DND-41 (cell line): ENCODE data around the gene TYSND1.
"Not testable (repeated sequence)": the region's sequence is repeated elsewhere in the genome, so short reads cannot be mapped to it uniquely, and the experiment has no call there.

ENCODE experiments used
- ATAC-seq: fragments of 200-7000 bp; cut with Tn5 transposase; 3 replicates; pipeline ENCODE4 v1.9.1; 2021; ENCODE audit warnings: low read depth; ENCODE audit not compliant: insufficient read depth
- DNase-seq: peaks from one replicate; pipeline ENCODE4 v3.0.0-alpha.2; 2020
- H2AFZ ChIP-seq: 2 replicates; pipeline ENCODE4 v1.6.0; 2012; ENCODE audit warnings: low read depth, low read length
- H3K27ac ChIP-seq: 2 replicates; pipeline ENCODE4 v1.5.1; 2012; ENCODE audit warnings: low read length, inconsistent platforms
- H3K27me3 ChIP-seq: fragments of 200-600 bp; sonication (generic); 2 replicates; pipeline ENCODE4 v1.6.0; 2012; ENCODE audit warnings: low read length, mild to moderate bottlenecking, inconsistent platforms; ENCODE audit not compliant: insufficient read depth, poor library complexity
- H3K36me3 ChIP-seq: 2 replicates; pipeline ENCODE4 v1.5.1; 2012; ENCODE audit warnings: low read length, inconsistent platforms; ENCODE audit not compliant: insufficient read depth
- H3K4me1 ChIP-seq: 2 replicates; pipeline ENCODE4 v1.5.1; 2012; ENCODE audit warnings: mild to moderate bottlenecking, low read length; ENCODE audit not compliant: insufficient read depth
- H3K4me2 ChIP-seq: 2 replicates; pipeline ENCODE4 v1.6.0; 2012; ENCODE audit warnings: mild to moderate bottlenecking, moderate library complexity, low read length, inconsistent platforms; ENCODE audit not compliant: insufficient read depth
- H3K4me3 ChIP-seq, 2 experiments: fragments of 200-600 bp in 1 of 2; shearing (Covaris generic) in 1 of 2; 2 replicates each; pipeline ENCODE4 v1.5.1; 2012 to 2016; ENCODE audit warnings: inconsistent platforms in 2 of 2, low read length in 2 of 2, mild to moderate bottlenecking in 2 of 2, low read depth in 1 of 2, moderate library complexity in 1 of 2
- H3K79me2 ChIP-seq: 2 replicates; pipeline ENCODE4 v1.6.0; 2012; ENCODE audit warnings: low read length, inconsistent platforms; ENCODE audit not compliant: insufficient read depth
- H3K9ac ChIP-seq: 2 replicates; pipeline ENCODE4 v1.6.0; 2012; ENCODE audit warnings: low read depth, mild to moderate bottlenecking, inconsistent platforms, low read length, moderate library complexity
- H3K9me3 ChIP-seq: 2 replicates; pipeline ENCODE4 v1.5.1; 2012; ENCODE audit warnings: low read length, moderate library complexity, mild to moderate bottlenecking, inconsistent platforms; ENCODE audit not compliant: insufficient read depth, severe bottlenecking
- H4K20me1 ChIP-seq: 2 replicates; pipeline ENCODE4 v1.6.0; 2012; ENCODE audit warnings: low read length; ENCODE audit not compliant: insufficient read depth
- EZH2 ChIP-seq: IDR thresholded peaks from 3 replicates; pipeline ENCODE4 v1.6.1; 2012; ENCODE audit warnings: borderline replicate concordance, low read depth, mild to moderate bottlenecking, moderate library complexity, low read length, inconsistent platforms; ENCODE audit not compliant: severe bottlenecking
- TF ChIP-seq, protein P1 (sequence below): IDR thresholded peaks from 2 replicates; pipeline ENCODE4 v1.5.1; 2012; ENCODE audit warnings: borderline replicate concordance, low read length, moderate library complexity, mild to moderate bottlenecking; ENCODE audit not compliant: poor library complexity, severe bottlenecking; ENCODE audit errors: extremely low read depth

The TYSND1 gene

DNA sequence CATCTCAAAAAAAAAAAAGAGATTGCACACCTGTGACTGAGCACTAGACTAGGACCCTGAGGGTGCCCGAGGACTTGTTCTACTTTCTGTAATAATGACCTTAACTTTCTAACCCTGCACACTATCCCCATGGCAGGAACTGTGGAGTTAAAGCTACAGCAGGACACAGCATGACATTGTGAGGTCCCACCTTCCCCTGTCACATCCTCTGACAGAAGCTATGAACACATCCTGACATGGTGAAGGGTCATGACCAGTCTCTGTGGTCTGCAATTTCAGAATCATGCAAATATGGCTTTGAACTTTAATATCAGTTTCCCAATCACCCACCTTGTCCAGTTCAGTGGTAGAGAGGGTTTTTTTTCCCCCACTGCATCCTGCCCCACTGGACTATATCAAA, 42.3 kb upstream of the TYSND1 start:
- Histone ChIP-seq H4K20me1 (no peaks in the 10 kb centered on the region), H3K36me3 (no peaks in the 10 kb centered on the region), H2AFZ (no peak overlapping the region), H3K4me1 (no peaks in the 10 kb centered on the region), H3K9me3 (no peaks in the 10 kb centered on the region), H3K4me2 (no peak overlapping the region), H3K4me3 (no peak overlapping the region), H3K27ac (no peak overlapping the region), H3K79me2 (no peaks in the 10 kb centered on the region), H3K27me3 (peaks cover under 1% of the 10 kb centered on the region), H3K9ac (no peak overlapping the region)
- no peak for DNase-seq
- no peak for ATAC-seq
- no peak for TF ChIP-seq EZH2
- TF ChIP-seq, protein P1, sequence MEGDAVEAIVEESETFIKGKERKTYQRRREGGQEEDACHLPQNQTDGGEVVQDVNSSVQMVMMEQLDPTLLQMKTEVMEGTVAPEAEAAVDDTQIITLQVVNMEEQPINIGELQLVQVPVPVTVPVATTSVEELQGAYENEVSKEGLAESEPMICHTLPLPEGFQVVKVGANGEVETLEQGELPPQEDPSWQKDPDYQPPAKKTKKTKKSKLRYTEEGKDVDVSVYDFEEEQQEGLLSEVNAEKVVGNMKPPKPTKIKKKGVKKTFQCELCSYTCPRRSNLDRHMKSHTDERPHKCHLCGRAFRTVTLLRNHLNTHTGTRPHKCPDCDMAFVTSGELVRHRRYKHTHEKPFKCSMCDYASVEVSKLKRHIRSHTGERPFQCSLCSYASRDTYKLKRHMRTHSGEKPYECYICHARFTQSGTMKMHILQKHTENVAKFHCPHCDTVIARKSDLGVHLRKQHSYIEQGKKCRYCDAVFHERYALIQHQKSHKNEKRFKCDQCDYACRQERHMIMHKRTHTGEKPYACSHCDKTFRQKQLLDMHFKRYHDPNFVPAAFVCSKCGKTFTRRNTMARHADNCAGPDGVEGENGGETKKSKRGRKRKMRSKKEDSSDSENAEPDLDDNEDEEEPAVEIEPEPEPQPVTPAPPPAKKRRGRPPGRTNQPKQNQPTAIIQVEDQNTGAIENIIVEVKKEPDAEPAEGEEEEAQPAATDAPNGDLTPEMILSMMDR, result no peak

DNA sequence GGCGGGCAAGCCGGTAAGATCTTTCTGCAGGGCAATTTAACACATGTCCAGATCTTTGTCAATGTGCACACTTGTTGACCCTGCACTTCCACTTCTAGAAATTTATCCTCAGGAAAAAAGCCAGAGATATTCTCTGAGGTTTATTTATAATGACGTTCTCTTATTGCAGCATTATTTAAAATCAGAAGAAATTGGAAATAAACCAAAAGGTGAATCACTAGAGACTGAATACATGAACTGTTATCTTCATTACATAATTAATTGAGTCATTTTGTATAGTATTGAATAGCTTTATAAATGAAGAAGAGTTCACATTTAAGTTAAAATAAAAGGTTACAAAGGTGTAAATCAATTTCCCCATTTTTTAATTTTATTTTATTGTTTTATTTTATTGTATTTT, 40.1 kb upstream of the TYSND1 start:
- Histone ChIP-seq H3K4me1 (no peaks in the 10 kb centered on the region), H3K4me2 (no peak overlapping the region), H2AFZ (no peak overlapping the region), H3K27me3 (peaks cover 2% of the 10 kb centered on the region), H3K9me3 (no peaks in the 10 kb centered on the region), H3K4me3 (no peak overlapping the region), H4K20me1 (no peaks in the 10 kb centered on the region), H3K79me2 (no peaks in the 10 kb centered on the region), H3K36me3 (no peaks in the 10 kb centered on the region), H3K9ac (no peak overlapping the region), H3K27ac (no peak overlapping the region)
- ATAC-seq, result no peak
- TF ChIP-seq, protein P1, result no peak
- no peak for TF ChIP-seq EZH2
- DNase-seq, result no peak

DNA sequence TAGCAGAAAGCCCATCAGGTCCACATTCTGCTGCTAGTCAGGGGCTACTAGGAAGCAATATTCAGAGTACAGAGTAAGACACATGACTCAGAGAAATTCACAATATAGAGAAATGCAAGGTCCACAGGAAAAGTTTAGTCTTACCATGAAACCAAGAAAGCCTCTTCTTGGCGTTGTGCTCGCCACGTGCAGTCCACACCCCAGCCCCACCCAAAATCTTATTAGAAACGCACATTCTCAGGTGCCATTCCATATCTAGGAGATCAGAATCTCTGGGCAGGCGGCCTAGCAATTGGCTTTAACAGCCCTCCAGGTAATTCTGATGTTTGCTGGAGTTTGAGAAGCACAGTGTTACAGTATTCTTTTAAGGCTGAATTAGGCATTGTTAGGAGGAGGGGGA, 39.6 kb upstream of the TYSND1 start:
- Histone ChIP-seq H2AFZ (no peak overlapping the region), H3K4me3 (no peak overlapping the region), H3K4me1 (no peaks in the 10 kb centered on the region), H3K4me2 (no peak overlapping the region), H3K9ac (no peak overlapping the region), H4K20me1 (no peaks in the 10 kb centered on the region), H3K27ac (no peak overlapping the region), H3K36me3 (no peaks in the 10 kb centered on the region), H3K9me3 (no peaks in the 10 kb centered on the region), H3K27me3 (peaks cover 2% of the 10 kb centered on the region), H3K79me2 (no peaks in the 10 kb centered on the region)
- DNase-seq, result no peak
- no peak for ATAC-seq
- TF ChIP-seq, protein P1, result no peak
- no peak for TF ChIP-seq EZH2

DNA sequence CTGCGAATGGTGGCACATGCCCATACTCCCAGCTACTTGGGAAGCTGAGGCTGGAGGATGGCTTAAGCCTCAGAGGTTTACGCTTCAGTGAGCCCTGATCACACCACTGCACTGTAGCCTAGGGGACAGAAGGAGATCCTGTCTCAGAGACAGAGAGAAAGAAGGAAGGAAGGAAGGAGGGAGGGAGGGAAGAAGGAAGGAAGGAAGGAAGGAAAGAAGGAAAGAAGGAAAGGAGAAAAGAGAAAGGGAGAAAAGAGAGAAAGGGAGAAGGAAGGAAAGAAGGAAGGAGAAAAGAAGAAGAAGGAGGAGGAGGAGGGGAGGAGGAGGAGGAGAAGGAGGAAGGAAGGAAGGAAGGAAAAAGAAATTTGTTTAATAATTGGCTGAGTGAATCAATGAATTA, 36.8 kb upstream of the TYSND1 start:
- Histone ChIP-seq H3K4me1 (no peaks in the 10 kb centered on the region), H3K9ac (no peak overlapping the region), H3K36me3 (no peaks in the 10 kb centered on the region), H3K4me2 (no peak overlapping the region), H3K27ac (no peak overlapping the region), H3K27me3 (peaks cover 7% of the 10 kb centered on the region), H3K9me3 (peaks cover 4% of the 10 kb centered on the region), H3K4me3 (no peak overlapping the region), H4K20me1 (no peaks in the 10 kb centered on the region), H3K79me2 (no peaks in the 10 kb centered on the region), H2AFZ (no peak overlapping the region)
- ATAC-seq (no peak), DNase-seq (no peak)
- TF ChIP-seq, protein P1, result no peak
- TF ChIP-seq EZH2, result no peak

DNA sequence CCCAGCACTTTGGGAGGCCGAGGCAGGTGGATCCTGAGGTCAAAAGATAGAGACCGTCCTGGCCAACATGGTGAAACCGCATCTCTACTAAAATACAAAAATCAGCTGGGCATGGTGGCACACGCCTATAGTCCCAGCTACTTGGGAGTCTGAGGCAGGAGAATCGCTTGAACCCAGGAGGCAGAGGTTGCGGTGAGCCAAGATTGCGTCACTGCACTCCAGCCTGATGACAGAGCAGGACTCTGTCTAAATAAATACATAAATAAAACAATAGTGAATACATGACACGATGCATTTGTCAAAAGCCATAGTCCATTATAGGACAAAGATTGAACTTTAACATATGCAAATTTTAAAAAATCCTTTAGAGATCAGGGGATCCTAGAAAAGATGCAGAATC, 32.7 kb upstream of the TYSND1 start:
- H3K4me2 ChIP-seq, DNase-seq, H3K27ac ChIP-seq, H3K9ac ChIP-seq, H3K9me3 ChIP-seq, ATAC-seq, H3K27me3 ChIP-seq, H3K79me2 ChIP-seq, H4K20me1 ChIP-seq, H3K4me3 ChIP-seq, H3K36me3 ChIP-seq, H3K4me1 ChIP-seq, H2AFZ ChIP-seq: not testable (repeated sequence)
